SK-N-SH (cell line): ENCODE results near the gene ANO5.

ENCODE experiments used
- CTCF ChIP-seq: fragments of 200-600 bp; sonication (generic); IDR thresholded peaks from 2 replicates; pipeline ENCODE4 v1.6.1; 2017; ENCODE audit warnings: antibody characterized with exemption, mild to moderate bottlenecking, moderate library complexity
- GATA2 ChIP-seq: sonication (generic); formaldehyde crosslinking; IDR thresholded peaks from 2 replicates; pipeline ENCODE4 v1.5.0; 2020; ENCODE audit warnings: mild to moderate bottlenecking, missing genetic modification reagents
- MAX ChIP-seq: IDR thresholded peaks from 2 replicates; pipeline ENCODE4 v1.4.0; 2012; ENCODE audit warnings: low read depth
- NRF1 ChIP-seq: IDR thresholded peaks from 2 replicates; pipeline ENCODE4 v1.6.1; 2012; ENCODE audit warnings: low read depth, mild to moderate bottlenecking, low read length
- POLR2AphosphoS5 ChIP-seq: IDR thresholded peaks from 2 replicates; pipeline ENCODE4 v1.6.1; 2012; ENCODE audit warnings: low read depth, low read length
- RXRA ChIP-seq: IDR thresholded peaks from 2 replicates; pipeline ENCODE4 v1.4.0; 2012; ENCODE audit warnings: low read depth, mild to moderate bottlenecking, borderline replicate concordance
- YY1 ChIP-seq: IDR thresholded peaks from 2 replicates; pipeline ENCODE4 v1.4.0; 2012; ENCODE audit warnings: low read depth, mild to moderate bottlenecking

DNA sequence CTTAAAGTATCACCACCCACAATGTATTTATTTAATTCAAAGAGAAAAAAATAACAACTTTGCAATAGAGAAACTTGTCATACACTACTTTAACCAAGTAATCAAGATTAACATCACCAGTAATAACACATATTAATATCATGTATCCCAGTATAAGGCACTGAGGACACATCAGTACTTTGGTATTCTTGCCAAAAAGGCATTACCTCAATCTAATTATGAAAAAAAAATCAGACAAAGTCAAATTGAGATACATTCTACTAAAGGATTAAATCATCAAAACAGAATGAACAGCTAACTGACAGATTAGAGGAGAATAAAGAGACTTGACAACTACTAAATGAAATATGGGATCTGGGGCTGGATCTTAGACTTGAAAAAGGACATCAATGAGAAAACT, 109.5 kb downstream of the ANO5 start:
- TF ChIP-seq RXRA: no peak
- no peak for TF ChIP-seq POLR2AphosphoS5
- no peak for TF ChIP-seq CTCF
- no peak for TF ChIP-seq NRF1
- TF ChIP-seq YY1: no peak
- TF ChIP-seq MAX: no peak
- no peak for TF ChIP-seq GATA2
